OCI-LY3 (cell line): ENCODE measurements around the gene ETV4.

ENCODE experiments used
- H2AFZ ChIP-seq: fragments of 200-600, 300-600 bp; shearing (Covaris generic); 2 replicates; pipeline ENCODE4 v1.6.0; 2014; ENCODE audit warnings: antibody characterized with exemption, low read depth, low read length
- H3K27ac ChIP-seq: fragments of 200-600, 300-600 bp; sonication (generic); 2 replicates; pipeline ENCODE4 v1.5.1; 2014; ENCODE audit warnings: mild to moderate bottlenecking, low read length, moderate library complexity, mixed read lengths
- H3K27me3 ChIP-seq: fragments of 200-600, 300-600 bp; sonication (generic); 2 replicates; pipeline ENCODE4 v1.6.1; 2014; ENCODE audit warnings: low read depth, low read length, mixed read lengths
- H3K36me3 ChIP-seq: fragments of 200-600, 300-600 bp; sonication (generic); replicated peaks from 2 replicates; pipeline ENCODE3; 2014; ENCODE audit warnings: low read depth, low read length, mixed read lengths
- H3K4me1 ChIP-seq: fragments of 300-600, 200-600 bp; sonication (generic); 2 replicates; pipeline ENCODE4 v1.6.1; 2014; ENCODE audit warnings: low read length, mixed read lengths
- H3K4me2 ChIP-seq: fragments of 200-600, 300-600 bp; sonication (generic); 2 replicates; pipeline ENCODE4 v1.6.1; 2014; ENCODE audit warnings: low read length, mixed read lengths
- H3K4me3 ChIP-seq: fragments of 300-600, 200-600 bp; sonication (generic); 2 replicates; pipeline ENCODE4 v1.5.1; 2014; ENCODE audit warnings: antibody characterized with exemption, mild to moderate bottlenecking, low read length, moderate library complexity
- H3K79me2 ChIP-seq: fragments of 300-600, 200-600 bp; shearing (Covaris generic); 2 replicates; pipeline ENCODE4 v1.6.1; 2014; ENCODE audit warnings: mild to moderate bottlenecking, low read length, mixed read lengths
- H3K9ac ChIP-seq: fragments of 300-600, 200-600 bp; shearing (Covaris generic); 2 replicates; pipeline ENCODE4 v1.6.0; 2014; ENCODE audit warnings: mild to moderate bottlenecking, low read length, moderate library complexity
- H3K9me3 ChIP-seq: fragments of 200-600, 300-600 bp; shearing (Covaris generic); 2 replicates; pipeline ENCODE4 v1.6.1; 2014; ENCODE audit warnings: low read length, mixed read lengths; ENCODE audit not compliant: insufficient read depth
- H4K20me1 ChIP-seq: fragments of 200-600, 300-600 bp; sonication (generic); 2 replicates; pipeline ENCODE4 v1.6.1; 2016; ENCODE audit warnings: low read length, mixed read lengths; ENCODE audit not compliant: insufficient read depth
- EZH2phosphoT487 ChIP-seq: fragments of 200-600 bp; shearing (Covaris generic); IDR thresholded peaks from 2 replicates; pipeline ENCODE4 v1.6.1; 2018; ENCODE audit warnings: antibody characterized with exemption, mixed run types, low read depth
- TF ChIP-seq, protein P1 (sequence below): fragments of 200-600, 300-600 bp; sonication (generic); IDR thresholded peaks from 2 replicates; pipeline ENCODE4 v1.5.1; 2014; ENCODE audit warnings: antibody characterized with exemption, low read length, low read depth

The ETV4 gene

DNA sequence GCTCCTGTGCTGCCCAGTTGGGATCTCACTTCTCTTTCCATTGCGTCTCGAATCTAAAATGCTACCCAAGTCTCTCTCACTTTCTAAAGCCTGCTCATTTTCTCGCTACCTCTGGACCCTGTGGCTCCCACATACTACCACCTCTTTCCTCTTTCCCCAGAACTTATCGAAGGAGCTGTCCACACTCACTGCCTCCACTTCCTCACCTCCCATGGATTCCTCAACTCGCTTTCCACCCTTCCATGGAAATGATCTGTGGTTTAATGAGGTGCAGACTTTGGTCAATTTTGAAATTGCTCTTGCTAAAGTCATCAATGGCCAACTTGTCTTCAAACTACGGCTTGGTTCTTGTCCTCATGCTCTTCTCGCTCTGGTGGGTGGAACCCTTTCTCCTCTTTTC lies 37.2 kb upstream of the ETV4 start:
- Histone ChIP-seq H3K9me3 (no peaks in the 10 kb centered on the region), H3K4me2 (peak overlapping the region; percentile 30), H3K9ac (no peak overlapping the region), H2AFZ (no peak overlapping the region), H3K27me3 (peaks cover 12% of the 10 kb centered on the region; the same call in 1 of the 2 replicates), H3K36me3 (no peaks in the 10 kb centered on the region), H3K79me2 (no peaks in the 10 kb centered on the region), H3K4me1 (peaks cover 26% of the 10 kb centered on the region), H3K27ac (no peak overlapping the region), H3K4me3 (no peak overlapping the region), H4K20me1 (no peaks in the 10 kb centered on the region)
- no peak for TF ChIP-seq EZH2phosphoT487
- TF ChIP-seq, protein P1, sequence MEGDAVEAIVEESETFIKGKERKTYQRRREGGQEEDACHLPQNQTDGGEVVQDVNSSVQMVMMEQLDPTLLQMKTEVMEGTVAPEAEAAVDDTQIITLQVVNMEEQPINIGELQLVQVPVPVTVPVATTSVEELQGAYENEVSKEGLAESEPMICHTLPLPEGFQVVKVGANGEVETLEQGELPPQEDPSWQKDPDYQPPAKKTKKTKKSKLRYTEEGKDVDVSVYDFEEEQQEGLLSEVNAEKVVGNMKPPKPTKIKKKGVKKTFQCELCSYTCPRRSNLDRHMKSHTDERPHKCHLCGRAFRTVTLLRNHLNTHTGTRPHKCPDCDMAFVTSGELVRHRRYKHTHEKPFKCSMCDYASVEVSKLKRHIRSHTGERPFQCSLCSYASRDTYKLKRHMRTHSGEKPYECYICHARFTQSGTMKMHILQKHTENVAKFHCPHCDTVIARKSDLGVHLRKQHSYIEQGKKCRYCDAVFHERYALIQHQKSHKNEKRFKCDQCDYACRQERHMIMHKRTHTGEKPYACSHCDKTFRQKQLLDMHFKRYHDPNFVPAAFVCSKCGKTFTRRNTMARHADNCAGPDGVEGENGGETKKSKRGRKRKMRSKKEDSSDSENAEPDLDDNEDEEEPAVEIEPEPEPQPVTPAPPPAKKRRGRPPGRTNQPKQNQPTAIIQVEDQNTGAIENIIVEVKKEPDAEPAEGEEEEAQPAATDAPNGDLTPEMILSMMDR, result no peak

DNA sequence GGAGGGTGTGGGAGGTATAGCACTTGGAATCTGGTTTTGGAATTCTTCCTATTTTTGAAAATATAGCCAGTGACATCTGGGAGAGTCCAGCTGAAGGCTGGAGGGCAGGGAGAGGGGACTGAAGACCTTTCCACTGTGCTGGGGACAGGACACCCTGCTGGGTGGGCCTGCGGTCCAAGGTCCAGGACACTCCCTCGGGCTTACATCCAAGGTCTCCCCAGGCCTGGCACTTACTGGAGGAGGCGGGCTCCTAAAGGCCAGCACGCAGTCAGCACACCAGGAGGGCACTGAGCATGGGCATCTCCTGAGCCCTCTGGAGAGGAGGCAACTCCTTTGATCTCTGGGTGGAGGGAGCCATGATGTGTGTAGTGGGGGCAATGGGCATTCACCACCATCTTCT lies 35.5 kb upstream of the ETV4 start:
- TF ChIP-seq EZH2phosphoT487, result no peak
- TF ChIP-seq, protein P1, result no peak
- Histone ChIP-seq H3K4me1 (peaks cover 30% of the 10 kb centered on the region), H4K20me1 (no peaks in the 10 kb centered on the region), H3K9me3 (no peaks in the 10 kb centered on the region), H3K79me2 (no peaks in the 10 kb centered on the region), H2AFZ (no peak overlapping the region), H3K27ac (no peak overlapping the region), H3K36me3 (no peaks in the 10 kb centered on the region), H3K9ac (no peak overlapping the region), H3K27me3 (peaks cover 12% of the 10 kb centered on the region; the same call in 1 of the 2 replicates), H3K4me3 (no peak overlapping the region), H3K4me2 (no peak overlapping the region)

DNA sequence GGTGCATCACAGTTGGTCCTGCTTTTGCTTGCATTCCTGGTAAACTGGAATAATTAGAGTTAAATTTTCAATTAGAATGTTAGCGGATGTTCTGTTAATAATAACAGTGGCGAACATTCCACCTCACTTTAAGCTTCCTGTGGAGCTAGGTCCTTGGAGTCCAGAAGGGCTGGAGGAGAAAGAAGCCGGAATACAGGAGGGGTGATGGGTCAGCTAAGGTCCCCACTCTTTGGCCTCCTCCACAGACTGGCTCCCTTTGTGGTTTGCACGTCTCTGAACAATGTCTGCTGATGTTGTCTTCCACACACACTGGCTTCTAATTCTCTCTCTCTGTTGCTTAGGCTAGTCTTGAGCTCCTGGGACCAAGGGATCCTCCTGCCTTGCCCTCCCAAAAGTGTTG lies 35.0 kb upstream of the ETV4 start:
- Histone ChIP-seq H3K4me3 (no peak overlapping the region), H3K9ac (no peak overlapping the region), H3K36me3 (no peaks in the 10 kb centered on the region), H3K9me3 (no peaks in the 10 kb centered on the region), H3K4me1 (peaks cover 30% of the 10 kb centered on the region), H4K20me1 (no peaks in the 10 kb centered on the region), H3K27me3 (peaks cover 12% of the 10 kb centered on the region; the same call in 1 of the 2 replicates), H3K79me2 (no peaks in the 10 kb centered on the region), H2AFZ (no peak overlapping the region), H3K4me2 (no peak overlapping the region), H3K27ac (no peak overlapping the region)
- TF ChIP-seq EZH2phosphoT487, result no peak
- TF ChIP-seq, protein P1, result no peak

DNA sequence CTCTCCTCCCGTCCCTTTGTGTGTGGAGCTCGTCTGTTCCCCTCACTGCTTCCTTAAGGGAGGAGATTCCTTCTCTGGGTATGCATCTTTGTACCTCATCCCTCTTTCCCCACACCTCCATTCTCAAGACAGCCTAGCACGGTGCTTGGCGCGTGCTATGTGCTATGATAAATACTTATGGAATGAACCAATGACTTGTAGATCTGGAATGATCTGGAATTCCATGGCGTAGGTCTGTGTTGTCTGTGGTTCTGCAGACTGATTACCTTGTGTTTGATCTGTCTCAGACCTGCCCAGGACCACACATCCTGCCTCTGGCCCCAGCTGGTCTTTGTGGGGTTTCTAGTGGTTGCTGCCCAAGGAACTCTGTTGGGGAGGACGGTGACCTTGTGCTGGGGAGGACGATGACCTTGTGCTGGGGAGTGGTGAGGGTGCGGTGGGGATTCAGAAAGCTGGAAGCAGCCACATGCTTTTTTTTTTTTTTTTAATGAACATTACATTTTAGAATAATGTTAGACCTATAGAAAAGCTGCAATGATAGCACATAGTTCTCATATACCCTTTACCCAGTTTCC lies 33.5 kb upstream of the ETV4 start:
- no peak overlapping the region for H3K27ac ChIP-seq
- no peak overlapping the region for H2AFZ ChIP-seq
- H3K9ac ChIP-seq, result no peak overlapping the region
- TF ChIP-seq EZH2phosphoT487, result no peak
- TF ChIP-seq, protein P1, result no peak
- no peaks in the 10 kb centered on the region for H3K9me3 ChIP-seq
- no peak overlapping the region for H3K4me3 ChIP-seq
- H3K4me2 ChIP-seq, result peak overlapping the region; percentile 63
- H3K79me2 ChIP-seq, result no peaks in the 10 kb centered on the region
- H3K27me3 ChIP-seq, result peaks cover 19% of the 10 kb centered on the region; the same call in 1 of the 2 replicates
- peaks cover 30% of the 10 kb centered on the region for H3K4me1 ChIP-seq
- no peaks in the 10 kb centered on the region for H3K36me3 ChIP-seq
- H4K20me1 ChIP-seq, result no peaks in the 10 kb centered on the region
